HUDEP-2 (cell line): ENCODE data around the gene KLC1.

Source experiments
- DNase-seq, 76 experiments: peaks; one replicate each; lab custom pipeline; 2025; ENCODE audit not compliant: unreplicated experiment in 76 of 76; lab: John Stamatoyannopoulos, UW

The KLC1 gene

DNA sequence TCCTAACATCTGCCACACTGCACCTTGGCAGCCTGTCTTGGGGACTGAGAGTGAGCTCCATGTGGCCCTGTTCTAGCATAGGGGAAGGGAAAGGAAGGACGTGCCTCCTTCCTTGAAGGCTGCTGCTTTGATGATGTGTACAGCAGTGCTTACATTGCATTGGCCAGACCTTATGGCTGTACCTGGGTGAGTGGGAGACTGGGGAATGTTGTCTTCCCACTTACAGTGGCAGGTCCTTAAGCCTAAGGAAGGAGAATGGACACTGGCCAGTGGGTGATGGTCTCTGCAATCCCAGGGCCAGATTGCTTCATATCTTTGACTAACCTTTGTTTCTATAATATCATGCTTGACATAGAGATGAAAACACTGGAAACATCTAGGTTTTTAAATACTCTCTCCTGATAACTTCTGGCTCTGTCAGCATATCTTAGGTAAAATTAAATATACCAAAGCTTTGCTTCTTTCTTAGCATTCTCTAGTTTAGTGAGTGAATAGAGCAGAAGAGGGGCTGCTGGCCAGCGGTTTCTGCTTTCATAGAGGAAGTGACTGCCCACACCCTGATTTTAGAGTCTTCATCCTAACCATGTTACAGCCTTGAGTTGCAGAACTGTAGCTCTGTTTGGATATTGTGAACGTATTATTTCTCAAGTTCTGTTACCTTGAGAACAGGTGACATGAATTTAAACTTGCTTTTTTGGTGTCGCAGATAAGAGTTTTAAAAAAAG lies 27.2 kb downstream of the KLC1 start:
- no peak for DNase-seq

DNA sequence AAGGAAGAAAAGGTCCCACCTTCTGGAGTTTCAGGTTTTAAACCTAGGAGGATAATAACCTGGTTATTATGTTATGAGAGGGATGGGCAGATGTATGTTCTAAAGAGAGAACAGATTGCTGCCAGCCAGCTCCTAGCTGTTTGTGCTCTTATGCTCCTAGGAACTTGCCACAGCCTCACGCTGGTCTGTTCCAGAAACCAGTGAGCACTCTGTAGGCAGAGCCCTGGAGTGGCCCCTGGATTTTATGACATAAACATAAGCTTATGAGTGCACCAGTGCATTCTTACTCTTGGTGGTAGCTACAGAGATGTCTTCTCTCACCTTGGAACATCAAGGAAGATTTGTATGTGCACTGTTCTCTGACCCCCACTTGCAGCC lies 27.7 kb downstream of the KLC1 start:
- DNase-seq: no peak

DNA sequence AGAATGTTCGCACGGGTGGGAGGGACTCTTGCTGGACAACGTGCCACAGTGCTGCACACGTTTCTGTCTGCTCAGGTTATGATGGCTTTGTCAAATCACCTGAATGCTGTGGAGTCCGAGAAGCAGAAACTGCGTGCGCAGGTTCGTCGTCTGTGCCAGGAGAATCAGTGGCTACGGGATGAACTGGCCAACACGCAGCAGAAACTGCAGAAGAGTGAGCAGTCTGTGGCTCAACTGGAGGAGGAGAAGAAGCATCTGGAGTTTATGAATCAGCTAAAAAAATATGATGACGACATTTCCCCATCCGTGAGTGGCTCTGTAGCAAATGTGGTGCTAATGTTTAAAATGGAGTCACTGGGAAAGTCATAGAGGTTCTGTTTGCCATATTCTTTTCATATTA lies 28.5 kb downstream of the KLC1 start:
- DNase-seq: no peak

DNA sequence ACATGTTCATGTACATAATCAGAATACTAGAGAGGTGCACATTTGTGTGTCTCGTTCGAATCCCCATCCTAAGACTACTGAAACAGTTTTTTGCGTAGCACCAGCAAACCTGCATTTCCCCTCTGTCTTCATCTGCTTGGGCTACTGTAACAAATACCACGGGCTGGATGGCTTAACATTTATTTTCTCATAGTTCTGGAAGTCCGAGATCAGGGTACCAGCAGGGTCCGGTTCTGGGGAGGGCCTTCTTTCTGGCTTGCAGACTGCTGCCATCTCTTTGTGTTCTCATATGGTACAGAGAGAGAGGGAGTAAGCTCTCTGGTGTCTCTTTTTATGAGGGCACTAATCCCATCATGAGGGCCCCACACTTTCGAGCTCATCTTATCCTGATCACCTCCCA lies 30.6 kb downstream of the KLC1 start:
- DNase-seq: no peak

DNA sequence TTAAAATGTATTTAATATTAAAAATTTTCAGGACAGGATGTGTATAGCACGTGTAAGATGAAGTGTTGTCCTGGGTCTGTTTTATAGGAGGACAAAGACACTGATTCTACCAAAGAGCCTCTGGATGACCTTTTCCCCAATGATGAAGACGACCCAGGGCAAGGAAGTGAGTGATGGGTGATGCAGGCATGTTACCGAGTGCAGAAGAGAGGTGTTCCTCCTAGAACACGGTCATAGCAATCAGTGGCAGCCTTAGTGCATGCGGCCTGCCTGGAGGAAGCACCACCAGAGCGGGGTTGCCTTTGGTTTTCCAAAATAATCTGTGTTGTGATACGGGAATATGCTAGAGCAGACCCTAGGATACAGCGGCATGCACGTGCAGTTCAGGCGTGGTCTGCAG lies 33.0 kb downstream of the KLC1 start:
- no peak for DNase-seq

DNA sequence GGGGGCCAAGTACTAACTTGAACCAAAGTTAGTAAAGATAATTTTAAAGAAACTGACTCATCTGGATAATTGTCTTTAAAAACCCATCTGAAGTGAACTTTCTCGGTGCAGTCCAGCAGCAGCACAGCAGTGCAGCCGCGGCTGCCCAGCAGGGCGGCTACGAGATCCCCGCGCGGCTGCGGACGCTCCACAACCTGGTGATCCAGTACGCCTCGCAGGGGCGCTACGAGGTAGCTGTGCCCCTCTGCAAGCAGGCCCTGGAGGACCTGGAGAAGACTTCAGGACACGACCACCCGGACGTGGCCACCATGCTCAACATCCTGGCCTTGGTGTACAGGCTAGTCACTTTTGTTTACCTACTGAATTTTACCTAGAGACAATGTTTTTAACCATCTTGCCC lies 33.6 kb downstream of the KLC1 start:
- DNase-seq: no peak

DNA sequence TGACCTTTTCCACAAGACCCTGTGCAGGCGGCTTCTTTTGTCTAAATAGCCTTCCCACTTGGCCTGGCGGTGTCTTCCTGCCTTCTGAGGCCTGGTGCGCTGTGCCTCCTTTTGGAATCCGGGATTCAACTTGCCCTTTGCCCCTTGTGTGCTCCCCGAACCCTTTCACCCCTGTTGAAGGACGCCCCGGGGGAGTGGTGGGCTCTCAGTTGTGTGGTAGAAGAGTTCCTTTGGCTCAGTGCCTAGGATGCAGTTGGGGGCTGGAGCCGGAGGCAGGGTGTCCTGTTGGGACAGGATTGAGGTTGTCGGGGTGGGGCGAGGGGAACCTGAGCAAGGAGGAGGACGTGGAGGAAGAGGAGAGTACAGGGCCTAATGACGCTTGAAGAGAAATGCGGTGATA lies 34.5 kb downstream of the KLC1 start:
- DNase-seq: no peak

DNA sequence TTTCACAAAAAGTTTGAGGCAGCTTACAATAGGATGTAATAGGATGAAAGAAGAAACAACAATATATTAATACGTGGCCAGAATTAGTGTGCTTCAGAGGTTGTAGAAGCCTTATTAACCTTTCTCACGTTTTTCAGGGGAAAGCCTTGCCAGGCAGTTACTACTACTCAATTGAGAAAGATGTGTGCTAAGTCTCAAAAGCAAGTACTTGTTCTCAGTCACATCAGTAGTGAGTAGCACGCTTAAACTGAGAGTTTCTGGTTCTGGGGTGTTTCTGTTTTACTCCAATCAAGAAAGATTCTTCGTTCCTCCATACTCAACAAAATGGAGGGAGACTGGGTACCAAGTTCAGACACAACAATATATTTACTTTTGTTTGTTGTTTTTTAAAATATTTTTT lies 38.7 kb downstream of the KLC1 start:
- DNase-seq: peak in 1 of 76 experiments; percentile 1

DNA sequence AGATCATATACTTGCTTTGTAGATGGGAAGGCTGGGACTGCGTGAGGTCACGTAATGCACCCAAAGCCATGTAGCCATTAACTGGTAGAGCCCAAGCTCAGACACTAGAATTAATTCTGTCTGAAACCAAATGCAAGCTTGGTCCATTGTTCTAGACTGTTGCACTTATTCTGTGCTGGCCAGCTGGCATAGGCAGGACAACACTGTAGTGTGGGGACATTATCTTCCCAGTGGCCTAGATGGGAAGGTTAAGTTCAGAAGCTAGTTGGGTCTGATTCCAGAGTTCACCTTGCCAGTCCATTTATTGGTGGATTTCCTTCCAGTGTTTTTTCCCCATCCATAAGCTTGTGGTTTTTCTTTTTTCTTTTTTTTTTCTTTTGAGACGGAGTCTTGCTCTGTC lies 39.1 kb downstream of the KLC1 start:
- no peak for DNase-seq

DNA sequence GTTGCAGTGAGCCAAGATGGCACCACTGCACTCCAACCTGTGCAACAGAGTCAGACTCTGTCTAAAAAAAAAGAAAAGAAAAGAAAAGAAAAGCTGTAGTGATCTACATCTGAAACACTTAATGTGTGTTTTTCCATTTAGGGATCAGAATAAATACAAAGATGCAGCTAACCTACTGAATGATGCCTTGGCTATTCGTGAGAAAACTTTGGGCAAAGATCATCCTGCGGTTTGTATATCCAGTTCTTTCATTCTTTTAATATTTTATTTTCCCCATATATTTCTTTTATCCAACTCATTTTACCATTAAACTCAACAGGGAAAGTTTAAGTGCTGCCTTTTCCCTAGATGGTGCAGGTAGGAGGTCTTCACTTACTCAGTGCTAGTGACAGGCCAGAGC lies 40.4 kb downstream of the KLC1 start:
- DNase-seq: no peak

DNA sequence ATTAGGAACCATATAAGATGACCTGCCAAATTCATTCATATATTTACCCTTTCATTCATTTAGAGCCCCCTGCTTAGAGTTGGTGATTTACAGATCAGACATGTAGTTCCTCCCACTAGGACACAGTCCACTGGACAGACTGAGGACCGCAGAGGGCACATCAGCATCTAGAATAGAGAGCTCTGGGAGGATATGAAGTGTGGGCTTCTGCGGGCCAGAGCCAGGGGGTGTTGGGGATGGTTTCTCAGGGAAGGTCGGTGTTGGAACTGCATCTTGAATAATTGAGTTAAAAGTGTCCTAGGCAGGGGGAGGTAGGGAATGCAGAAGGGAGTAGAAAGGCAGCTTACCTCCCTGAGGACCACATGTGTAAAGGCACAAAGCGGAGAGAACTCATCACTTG lies 42.9 kb downstream of the KLC1 start:
- DNase-seq: no peak

DNA sequence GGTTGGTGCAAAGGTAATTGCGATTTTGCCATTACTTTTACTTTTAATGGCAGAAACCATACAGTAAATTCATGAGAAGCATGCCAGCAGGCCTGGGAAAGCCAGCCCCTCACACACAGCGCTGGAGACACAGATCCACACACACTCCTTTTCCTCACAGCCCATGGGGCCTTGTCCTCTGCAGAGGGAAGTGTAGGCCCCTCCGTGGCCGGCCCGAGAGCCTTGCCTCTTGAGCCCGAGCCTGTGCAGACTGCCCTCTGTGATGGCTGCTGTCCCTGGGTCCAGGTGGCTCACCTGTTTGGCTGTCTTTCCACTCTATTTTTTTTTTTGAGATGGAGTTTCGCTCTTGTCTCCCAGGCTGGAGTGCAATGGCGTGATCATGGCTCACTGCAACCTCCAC lies 46.9 kb downstream of the KLC1 start:
- DNase-seq: no peak

DNA sequence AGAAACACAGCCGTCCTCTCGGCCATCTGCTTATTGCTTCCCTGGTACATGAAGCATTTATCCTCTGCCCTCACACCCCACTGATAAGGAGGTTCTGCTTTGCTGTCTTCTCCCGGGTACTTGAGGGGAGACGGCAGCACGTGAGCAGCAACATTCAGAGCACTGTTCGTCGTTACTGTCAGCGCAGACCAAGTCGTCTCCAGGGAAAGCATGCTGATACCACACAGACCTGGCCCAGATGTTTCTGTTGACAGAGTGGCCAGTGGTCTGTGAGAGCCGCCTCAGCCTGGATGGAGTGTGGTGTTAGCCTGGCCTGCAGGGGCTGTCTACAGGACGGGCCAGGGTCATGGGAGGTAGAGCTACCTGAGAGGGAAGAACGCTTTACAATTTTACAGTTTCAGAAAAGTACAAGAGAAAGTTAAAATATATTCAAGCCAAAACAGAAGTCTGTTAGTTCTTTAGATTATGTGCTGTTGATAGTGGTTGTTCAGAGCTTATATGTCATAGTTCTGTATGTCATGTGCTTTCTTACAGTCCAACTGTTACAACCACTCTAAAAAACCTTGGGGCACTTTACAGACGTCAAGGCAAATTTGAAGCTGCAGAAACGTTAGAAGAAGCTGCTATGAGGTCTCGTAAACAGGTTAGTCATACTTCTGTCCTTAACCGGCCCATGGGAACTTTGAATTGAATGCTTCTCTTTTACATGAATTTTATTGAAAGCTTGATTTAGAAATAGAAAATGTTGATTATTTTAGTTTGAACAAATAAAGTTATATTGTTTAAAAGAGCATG lies 48.1 kb downstream of the KLC1 start:
- DNase-seq: no peak

DNA sequence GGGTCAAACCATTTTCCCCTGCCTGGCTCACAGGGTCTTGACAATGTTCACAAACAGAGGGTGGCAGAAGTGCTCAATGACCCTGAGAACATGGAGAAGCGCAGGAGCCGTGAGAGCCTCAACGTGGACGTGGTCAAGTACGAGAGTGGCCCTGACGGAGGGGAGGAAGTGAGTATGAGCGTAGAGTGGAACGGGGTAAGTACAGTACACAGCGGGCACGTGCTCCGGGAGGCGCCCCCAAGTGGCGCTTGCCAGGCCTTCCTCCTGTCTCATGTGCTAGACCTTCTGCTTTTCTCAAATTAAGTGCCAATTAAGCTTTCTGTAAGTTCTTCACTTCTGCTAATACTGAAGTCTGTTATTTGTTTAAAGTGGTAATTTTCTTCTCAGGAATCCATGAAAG lies 50.3 kb downstream of the KLC1 start:
- DNase-seq: peak in 46 of 76 experiments; percentile 3 to 56 (median 22)

DNA sequence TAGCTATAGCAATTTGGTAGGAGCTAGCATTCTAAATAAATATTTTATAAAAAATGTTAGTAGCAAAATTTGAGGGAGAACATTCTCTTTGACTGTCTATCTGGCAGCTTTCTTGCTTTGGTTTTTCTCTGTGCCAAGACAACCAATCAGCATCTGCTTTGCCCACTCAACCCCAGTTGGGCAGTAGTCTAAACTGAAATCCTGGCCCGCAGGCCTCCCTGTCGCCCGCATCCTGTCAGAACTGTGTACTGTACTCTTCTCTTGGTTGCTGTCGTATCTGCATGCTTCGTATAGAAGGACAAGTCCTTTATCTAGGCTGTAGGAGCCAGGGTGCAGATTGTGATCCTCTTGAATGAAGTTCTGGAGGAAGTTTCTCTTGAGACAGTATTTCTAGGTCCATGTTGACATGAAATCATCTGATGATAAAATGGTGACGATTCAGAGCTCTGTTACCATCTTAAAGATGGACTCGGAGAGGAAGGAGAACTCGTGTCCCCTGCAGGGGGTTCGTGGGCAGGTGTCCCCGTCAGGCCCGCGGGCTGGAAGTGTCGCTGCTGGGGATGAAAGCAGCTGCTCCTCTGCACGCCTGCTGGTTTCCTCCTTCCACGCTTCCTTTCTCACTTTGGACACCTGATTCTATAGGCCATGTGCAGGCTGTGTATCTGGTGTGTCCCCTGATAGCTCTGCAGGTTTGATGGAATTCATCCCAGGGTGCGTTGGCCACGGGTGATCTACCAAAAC lies 51.6 kb downstream of the KLC1 start:
- DNase-seq: no peak

DNA sequence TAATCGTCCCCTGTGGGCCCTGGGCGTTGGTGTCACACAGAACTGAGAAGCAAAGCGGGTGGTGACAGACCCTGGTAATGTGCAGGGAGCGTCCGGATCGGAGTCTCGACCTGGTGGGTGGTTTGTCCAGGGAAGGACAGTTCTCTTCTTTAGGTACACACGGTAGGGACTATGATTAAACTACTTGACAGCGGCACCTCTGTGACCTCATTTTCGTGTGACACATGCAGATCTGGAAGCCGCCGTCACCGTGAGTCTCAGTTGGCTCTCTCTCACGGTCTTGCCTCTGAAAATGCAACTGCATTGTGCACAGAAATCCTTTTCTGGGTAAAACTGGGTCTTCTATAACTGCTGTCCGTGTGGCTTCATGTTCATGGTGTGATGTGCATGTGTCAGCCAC lies 54.1 kb downstream of the KLC1 start:
- no peak for DNase-seq

DNA sequence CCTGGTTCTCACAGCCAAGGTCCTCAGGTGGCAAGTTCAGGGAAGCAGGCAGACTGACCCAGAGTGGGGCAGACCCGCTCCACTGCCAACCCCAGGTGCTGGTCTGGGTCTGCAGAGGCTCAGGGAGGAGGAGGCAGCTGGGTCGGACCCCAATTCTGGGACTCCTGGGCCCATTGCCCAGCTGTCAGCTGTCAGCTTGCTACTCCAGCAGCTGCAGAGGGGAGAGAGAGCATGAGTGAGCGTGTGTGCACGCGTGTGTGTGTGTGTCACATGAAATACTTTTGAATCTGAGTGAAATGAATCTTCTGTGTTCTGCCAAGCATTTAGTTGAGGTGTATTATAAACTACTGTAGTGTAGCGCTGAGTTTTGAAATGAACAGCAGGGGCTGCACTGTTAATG lies 55.5 kb downstream of the KLC1 start:
- no peak for DNase-seq

DNA sequence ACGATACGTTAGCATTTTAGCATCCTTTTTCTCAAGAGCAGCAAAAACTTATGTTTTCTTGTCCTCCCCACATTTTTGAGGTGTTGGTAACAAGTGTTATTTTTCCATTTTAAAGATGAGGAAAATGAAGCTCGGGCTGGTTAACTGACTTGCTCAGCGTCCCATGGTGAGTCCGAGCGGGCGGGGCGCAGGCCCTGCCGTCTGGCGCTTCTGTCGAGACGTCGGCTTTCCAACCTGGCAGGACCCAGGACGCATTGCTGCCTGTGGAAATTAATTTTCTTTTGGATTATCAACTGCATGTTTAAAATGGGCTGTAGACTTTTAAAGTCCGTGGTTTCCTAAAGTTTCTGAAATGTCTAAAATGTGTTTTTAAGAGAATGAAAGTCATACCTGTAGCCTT lies 55.9 kb downstream of the KLC1 start:
- no peak for DNase-seq

DNA sequence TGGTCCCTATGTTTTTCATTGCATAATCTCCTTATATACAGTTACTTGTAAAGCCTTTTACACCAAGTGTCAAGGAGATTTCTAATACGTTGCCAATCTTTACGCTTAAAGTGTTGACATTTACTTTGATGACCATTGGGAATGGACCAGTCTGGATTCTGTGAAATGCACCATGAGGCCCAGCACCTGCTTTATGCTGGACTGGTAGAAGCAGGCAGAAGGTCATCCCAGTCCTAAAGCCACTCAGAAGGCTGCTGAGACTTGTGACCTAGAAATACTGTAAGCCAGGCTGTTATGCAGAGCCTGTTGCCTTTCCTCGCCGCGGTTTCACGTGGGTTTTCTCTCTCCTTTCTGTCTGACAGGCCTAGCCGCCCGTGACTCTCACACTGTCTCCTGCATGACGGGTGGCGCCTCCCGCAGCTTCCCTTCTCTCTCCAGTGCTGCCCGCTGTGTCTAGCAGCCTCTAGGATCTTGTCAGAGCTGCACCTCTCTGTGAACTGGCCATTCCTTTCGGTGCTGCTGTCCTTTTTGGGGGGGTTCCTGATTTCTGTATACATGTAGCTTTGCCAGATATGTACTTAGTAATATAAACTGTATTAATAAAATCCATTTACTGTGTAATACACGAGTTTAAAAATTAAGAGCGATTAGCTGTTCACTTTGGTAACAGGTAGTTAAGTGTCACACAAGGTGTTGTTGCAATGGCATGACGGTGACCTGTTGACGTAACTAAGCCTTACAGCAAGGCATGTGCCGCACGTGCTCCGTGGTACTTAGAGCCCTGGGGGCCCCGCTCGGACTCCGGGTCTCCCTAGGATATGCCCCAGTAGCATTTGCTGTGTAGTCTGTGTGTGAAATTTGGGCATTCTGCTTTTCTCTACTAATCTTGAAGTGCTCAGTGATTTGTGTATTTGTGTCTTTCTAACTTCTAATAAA lies 56.5 kb downstream of the KLC1 start:
- no peak for DNase-seq

DNA sequence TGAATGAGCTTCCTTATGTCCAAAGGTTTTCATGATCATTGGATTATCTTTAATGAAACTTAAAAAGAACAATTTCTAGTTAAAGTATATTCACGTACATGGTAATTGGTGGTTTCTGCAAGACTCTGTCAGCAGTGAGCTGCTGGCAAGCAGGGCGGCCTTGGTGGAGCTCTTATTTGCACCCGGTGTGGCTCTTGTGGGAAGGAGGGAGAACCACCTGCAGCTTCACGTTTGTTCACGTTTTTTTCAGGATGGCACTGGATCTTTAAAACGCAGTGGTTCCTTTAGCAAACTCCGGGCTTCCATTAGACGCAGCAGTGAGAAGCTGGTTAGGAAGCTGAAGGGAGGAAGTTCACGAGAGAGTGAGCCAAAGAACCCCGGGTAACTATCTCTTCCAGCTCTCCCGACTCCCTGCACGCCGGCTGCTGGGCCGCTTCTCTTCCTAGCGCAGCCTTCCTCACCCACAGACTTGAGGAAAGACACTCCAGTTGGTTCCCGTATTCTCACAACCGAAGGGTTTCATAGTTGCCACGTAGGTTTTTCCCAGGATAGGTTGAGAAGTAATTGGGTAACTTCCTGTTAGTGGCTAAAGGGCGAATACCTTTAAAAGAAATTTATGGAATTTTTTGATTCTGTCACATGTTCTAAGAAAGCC lies 57.9 kb downstream of the KLC1 start:
- DNase-seq: no peak
